Mesodermal cell (in vitro differentiated cells): Measurements from ENCODE around the gene SYNPO2.
"Not testable (repeated sequence)": the region's sequence is repeated elsewhere in the genome, so short reads cannot be mapped to it uniquely, and the experiment has no call there.

Experiments used
- H3K27ac ChIP-seq: 2 replicates; pipeline ENCODE4 v1.7.0; 2013; ENCODE audit warnings: mild to moderate bottlenecking, low read depth, low read length, moderate library complexity; ENCODE audit not compliant: severe bottlenecking
- H3K36me3 ChIP-seq: 2 replicates; pipeline ENCODE4 v1.7.1; 2013; ENCODE audit warnings: mild to moderate bottlenecking, low read length, moderate library complexity; ENCODE audit not compliant: control insufficient read depth, insufficient read depth
- H3K4me1 ChIP-seq: one replicate; pipeline ENCODE4 v1.7.1; 2013; ENCODE audit warnings: mild to moderate bottlenecking, low read length; ENCODE audit not compliant: insufficient read depth, control insufficient read depth, poor library complexity, severe bottlenecking
- H3K4me3 ChIP-seq: 2 replicates; pipeline ENCODE4 v1.7.0; 2013; ENCODE audit warnings: low read length, control low read depth, mild to moderate bottlenecking; ENCODE audit not compliant: insufficient read depth, poor library complexity, severe bottlenecking; ENCODE audit errors: extremely low read depth
- H3K9me3 ChIP-seq: 2 replicates; pipeline ENCODE4 v1.7.1; 2013; ENCODE audit warnings: mild to moderate bottlenecking, low read length, moderate library complexity; ENCODE audit not compliant: control insufficient read depth
- WGBS, 2 experiments: methylation state at CpG; one replicate each; pipeline ENCODE4 v1.1.5; 2013; ENCODE audit warnings: missing lambda C conversion rate in 2 of 2; ENCODE audit not compliant: insufficient coverage in 2 of 2; 5-methylcytosine and 5-hydroxymethylcytosine counted together

SYNPO2 gene

DNA sequence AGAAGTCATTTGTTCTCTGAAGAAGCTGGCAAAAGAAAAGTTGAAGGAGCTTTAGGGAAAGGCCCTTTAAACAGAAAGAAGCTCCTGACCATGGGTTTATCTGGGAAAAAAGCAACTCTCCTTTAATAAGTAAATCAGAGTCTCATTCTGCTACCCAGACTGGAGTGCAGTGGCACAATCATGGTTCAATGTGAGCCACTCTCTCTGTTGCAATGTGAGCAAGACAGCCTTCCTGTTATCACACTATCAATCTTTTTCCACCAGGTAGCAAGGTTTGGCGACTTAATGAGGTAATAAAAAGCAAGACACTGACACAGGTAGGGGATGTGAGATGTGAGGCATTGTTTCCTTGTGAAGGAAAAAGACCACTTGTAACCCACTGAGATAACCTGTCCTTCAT is 111.3 kb downstream of the SYNPO2 start:
- Histone ChIP-seq H3K36me3 (no peaks in the 10 kb centered on the region), H3K27ac (no peak overlapping the region), H3K9me3 (no peaks in the 10 kb centered on the region), H3K4me1 (no peaks in the 10 kb centered on the region), H3K4me3 (no peak overlapping the region)
- WGBS, 2 experiments: no CpG with 5 or more reads among the region's 1 CpG

DNA sequence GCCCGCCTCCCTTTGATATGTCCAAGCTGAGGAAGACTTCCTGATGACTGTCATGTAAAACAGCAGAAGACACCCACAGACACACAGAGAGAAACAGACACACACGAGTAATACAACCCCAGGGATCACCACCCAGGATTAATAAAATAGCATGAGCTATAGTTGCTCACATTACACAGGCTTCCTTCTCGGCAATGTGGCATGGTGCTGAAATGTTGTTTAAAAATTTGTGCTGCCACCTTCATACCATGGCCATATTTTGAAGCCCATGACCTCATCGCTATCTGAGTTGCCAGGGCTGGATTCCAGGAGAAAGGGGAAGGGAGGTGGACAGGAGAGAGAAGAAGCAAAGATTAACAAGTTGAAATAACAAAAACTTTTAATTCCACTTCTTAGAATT is 111.7 kb downstream of the SYNPO2 start:
- H3K9me3 ChIP-seq: no peaks in the 10 kb centered on the region
- no peak overlapping the region for H3K27ac ChIP-seq
- no peaks in the 10 kb centered on the region for H3K4me1 ChIP-seq
- WGBS, 2 experiments: 100% methylated on average over 1 of the region's 4 CpGs; no CpG with 5 or more reads in 1 of the 2 experiments
- no peaks in the 10 kb centered on the region for H3K36me3 ChIP-seq
- H3K4me3 ChIP-seq: no peak overlapping the region

DNA sequence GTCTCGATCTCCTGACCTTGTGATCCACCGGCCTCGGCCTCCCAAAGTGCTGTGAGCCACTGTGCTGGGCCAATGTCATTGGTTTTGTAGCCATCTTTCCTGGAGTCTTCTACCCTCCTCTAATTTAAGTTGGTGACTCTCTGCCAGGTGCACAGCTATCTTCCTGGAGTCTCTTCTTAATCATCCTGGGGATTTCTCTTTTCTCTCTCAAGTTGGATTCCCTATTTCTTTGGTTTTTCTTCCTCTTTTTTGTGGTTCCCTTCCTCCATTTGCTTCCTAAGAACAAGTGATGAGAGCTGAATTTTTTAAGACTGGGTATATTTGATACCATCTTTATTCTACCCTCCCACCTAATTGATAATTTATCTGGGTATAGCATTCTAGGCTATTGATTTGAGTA is 113.8 kb downstream of the SYNPO2 start:
- Histone ChIP-seq H3K36me3 (no peaks in the 10 kb centered on the region), H3K4me3 (no peak overlapping the region), H3K4me1 (no peaks in the 10 kb centered on the region), H3K9me3 (no peaks in the 10 kb centered on the region), H3K27ac (no peak overlapping the region)
- 76 to 86% methylated on average over 2 to 3 of the region's 3 CpGs for WGBS, 2 experiments

DNA sequence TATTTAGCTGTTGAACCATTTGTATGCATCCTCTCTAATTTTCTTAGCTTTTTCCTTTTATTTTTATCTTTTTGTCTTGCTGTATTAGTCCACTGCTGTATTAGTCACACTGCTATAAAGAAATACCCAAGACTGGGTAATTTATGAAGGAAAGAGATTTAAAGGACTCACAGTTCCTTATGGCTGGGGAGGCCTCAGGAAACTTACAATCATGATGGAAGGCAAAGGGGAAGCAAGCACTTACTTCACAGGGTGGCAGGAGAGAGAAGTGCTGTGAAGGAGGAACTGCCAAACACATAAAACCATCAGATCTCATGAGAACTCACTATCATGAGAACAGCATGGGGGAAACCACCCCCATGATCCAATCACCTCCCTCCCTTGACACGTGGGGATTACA is 114.3 kb downstream of the SYNPO2 start:
- not testable (repeated sequence) for H3K27ac ChIP-seq, H3K4me3 ChIP-seq, H3K4me1 ChIP-seq, H3K9me3 ChIP-seq, H3K36me3 ChIP-seq
- no CpG with 5 or more reads among the region's 1 CpG for WGBS, 2 experiments

DNA sequence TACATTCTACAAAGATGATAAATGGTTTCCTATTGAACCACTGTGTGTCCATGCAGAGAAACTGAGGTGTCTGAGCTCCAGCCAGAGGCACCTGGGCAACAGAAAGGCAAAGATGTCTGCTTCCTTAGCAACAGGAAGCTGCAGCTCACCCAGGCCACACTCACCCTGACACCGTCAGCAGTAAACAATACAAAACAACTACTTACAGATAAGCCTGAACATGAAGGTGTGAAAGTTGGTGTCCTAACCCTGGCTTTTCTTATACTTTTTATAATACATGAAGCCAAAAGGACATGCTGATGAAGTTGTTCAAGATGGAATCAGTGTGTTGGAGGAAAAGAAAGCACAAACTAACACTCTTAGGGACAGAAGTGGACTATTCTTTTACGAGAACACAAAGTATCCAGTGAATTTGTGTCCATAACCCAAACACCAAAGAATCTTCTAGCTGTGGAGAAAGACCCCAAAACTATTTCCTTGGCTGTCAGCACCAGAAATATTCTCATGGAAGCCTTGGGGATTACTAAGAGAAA is 117.3 kb downstream of the SYNPO2 start:
- H3K27ac ChIP-seq: no peak overlapping the region
- H3K4me1 ChIP-seq: no peaks in the 10 kb centered on the region
- H3K36me3 ChIP-seq: no peaks in the 10 kb centered on the region
- WGBS, 2 experiments: 100% methylated on average over 1 of the region's 2 CpGs; no CpG with 5 or more reads in 1 of the 2 experiments
- H3K4me3 ChIP-seq: no peak overlapping the region
- no peaks in the 10 kb centered on the region for H3K9me3 ChIP-seq

DNA sequence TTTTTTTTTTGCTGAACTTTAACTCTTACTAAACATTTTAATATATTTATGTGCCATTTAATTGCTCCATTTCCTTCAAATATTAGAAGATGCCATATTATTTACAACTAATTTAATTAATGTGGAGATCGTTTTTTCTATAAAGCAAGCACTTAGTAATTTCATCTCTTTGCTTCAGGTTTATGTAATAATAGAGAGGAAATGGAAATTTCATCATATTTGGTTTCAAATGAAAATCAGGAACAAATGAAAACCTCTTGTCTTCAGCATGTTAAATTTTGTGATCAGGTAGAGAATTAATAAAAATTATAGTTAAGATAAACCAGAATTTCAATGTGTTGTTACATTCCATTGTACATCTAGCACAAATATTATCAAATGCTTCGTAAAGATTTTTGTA is 120.1 kb downstream of the SYNPO2 start:
- no peaks in the 10 kb centered on the region for H3K9me3 ChIP-seq
- no CpG with 5 or more reads among the region's 2 CpGs for WGBS, 2 experiments
- no peaks in the 10 kb centered on the region for H3K36me3 ChIP-seq
- no peak overlapping the region for H3K4me3 ChIP-seq
- H3K27ac ChIP-seq: no peak overlapping the region
- no peaks in the 10 kb centered on the region for H3K4me1 ChIP-seq

DNA sequence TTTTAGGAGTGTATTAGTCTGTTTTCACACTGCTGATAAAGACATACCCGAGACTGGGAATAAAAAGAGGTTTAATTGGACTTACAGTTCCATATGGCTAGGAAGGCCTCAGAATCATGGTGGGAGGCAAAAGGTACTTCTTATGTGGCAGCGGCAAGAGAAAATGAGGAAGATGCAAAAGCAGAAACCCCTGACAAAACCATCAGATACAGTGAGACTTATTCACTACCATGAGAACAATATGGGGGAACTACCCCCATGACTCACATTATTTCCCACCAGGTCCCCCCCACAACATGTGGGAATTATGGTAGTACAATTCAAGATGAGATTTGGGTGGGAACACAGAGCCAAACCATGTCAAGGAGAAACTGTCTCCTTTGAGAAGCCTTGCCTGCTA is 121.6 kb downstream of the SYNPO2 start:
- H3K4me1 ChIP-seq, H3K4me3 ChIP-seq, H3K9me3 ChIP-seq, H3K36me3 ChIP-seq, H3K27ac ChIP-seq: not testable (repeated sequence)
- 75 to 100% methylated on average over 1 of the region's 2 CpGs for WGBS, 2 experiments

DNA sequence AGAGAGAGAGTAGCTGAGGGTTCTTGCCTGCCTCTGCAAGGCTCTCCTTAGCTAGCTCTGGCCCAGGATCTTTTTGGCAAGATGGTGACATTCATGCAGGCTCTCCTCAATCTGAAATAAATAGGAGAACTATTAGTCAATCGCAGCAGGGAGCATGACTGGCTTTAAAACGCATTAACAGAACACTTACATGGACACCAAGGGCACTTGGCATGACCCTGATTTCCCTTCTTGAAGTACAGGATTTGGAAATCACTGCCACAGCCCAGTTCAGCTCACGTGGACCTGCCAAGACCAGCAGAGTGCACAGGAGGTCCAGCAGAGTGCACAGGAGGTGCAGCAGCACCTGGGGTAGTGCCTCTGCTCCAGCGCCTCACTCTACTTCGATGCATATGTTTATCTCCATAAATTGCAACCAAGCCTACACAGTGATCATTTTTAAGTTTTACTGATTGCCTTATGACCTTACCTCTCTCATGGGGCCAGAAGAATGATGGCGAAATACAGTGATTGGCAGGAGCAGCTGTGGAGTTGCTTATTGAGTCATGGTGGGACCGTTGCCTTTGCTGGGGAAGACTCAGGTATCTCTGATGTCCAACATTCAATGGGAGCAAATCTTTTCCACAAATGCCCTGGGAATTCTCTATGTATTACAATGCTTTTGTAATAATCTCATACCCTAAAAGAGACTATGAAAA is 122.4 kb downstream of the SYNPO2 start:
- H3K27ac ChIP-seq: no peak overlapping the region
- no peaks in the 10 kb centered on the region for H3K4me1 ChIP-seq
- H3K9me3 ChIP-seq: no peaks in the 10 kb centered on the region
- H3K36me3 ChIP-seq: no peaks in the 10 kb centered on the region
- H3K4me3 ChIP-seq: no peak overlapping the region
- 90 to 92% methylated on average over 5 to 6 of the region's 7 CpGs for WGBS, 2 experiments

DNA sequence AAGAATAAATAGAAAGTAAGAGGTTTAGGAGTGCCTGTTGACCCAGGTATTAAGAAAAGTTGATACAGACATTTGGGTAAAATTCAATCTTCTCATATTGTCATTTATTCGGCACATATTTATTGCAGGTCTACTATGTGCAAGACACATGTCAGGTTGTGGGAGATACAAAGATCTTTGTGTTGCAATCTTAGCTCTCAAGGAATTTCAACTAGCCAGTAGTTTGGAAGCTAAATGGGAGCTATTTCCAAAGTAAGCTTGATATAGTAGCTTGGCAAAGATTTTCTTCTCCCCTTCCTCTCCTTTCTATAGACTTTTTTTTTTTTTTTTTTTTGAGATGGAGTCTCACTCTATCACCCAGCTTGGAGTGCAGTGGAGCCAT is 122.9 kb downstream of the SYNPO2 start:
- WGBS, 2 experiments: 100% methylated on average over 1 of the region's 1 CpG; no CpG with 5 or more reads in 1 of the 2 experiments
- no peaks in the 10 kb centered on the region for H3K4me1 ChIP-seq
- H3K27ac ChIP-seq: no peak overlapping the region
- no peaks in the 10 kb centered on the region for H3K9me3 ChIP-seq
- H3K36me3 ChIP-seq: no peaks in the 10 kb centered on the region
- no peak overlapping the region for H3K4me3 ChIP-seq

DNA sequence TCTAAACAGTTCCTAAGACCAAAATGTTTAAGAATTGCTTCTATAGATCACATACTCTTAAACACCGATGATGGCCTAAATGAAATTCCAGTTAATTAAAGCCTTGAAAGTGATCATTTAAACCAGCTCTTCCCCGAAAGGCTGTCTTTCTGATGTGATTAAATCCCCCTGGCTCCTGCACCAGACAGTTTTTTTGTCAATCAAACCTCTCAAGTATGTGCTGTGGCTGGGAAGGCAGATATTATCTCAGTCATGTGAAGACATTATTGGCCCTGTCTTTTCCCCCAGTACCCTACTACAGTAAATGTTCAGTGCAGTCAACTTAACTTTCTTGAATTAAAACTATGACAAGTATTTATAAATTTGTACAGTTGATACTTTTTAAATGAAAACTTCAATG is 126.0 kb downstream of the SYNPO2 start:
- H3K36me3 ChIP-seq: no peaks in the 10 kb centered on the region
- WGBS, 2 experiments: 78 to 100% methylated on average over 1 to 2 of the region's 2 CpGs
- H3K4me3 ChIP-seq: no peak overlapping the region
- H3K9me3 ChIP-seq: no peaks in the 10 kb centered on the region
- H3K4me1 ChIP-seq: no peaks in the 10 kb centered on the region
- H3K27ac ChIP-seq: no peak overlapping the region

DNA sequence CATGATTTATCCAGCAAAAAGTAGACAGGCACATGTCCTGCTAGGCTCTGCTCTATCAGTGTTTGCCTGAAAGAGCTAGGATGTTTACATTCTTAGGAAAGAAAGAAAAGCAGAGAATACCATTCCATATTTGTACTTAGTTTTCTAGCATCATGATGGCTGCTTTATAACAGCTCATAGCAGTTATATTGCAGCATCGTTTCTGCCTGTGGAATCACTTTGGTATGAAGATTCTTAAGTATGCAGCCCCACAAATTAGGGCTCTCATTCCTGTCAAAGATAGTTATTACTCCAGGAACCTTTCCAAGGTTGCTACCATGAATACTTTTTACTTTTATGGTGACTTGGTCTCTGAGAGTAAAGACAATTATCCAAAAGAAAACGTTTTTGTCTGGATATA is 128.0 kb downstream of the SYNPO2 start:
- Histone ChIP-seq H3K36me3 (no peaks in the 10 kb centered on the region), H3K27ac (no peak overlapping the region), H3K9me3 (no peaks in the 10 kb centered on the region), H3K4me3 (no peak overlapping the region), H3K4me1 (no peaks in the 10 kb centered on the region)
- WGBS, 2 experiments: 86% methylated on average over 1 of the region's 2 CpGs; no CpG with 5 or more reads in 1 of the 2 experiments
